Pancreas (tissue), 10 donors: Measurements from ENCODE around the gene ZBED4. TPM values are rescaled to one million over a fixed set of nuclear protein-coding genes. Genes with fewer than 3 reads are reported as not detected.

Experiments
- ATAC-seq, 4 donors: fragments of 200-7000 bp; cut with Tn5 transposase; one replicate each; pipeline versions ENCODE4 v1.8.0 to v1.9.1; 2020; ENCODE audit warnings: mild to moderate bottlenecking in 4 of 4, moderate library complexity in 4 of 4
- DNase-seq, 6 donors: peaks; one replicate each; pipeline ENCODE4 v3.0.0-alpha.2; 2020
- FAIRE-seq: peaks from 2 replicates; lab custom pipeline; 2012; peaks lifted over from hg19 to GRCh38; lab: Jason Lieb, UNC
- H3K27ac ChIP-seq, 4 donors: fragments of 200-600 bp; sonication (generic); 1 replicate in 3 of 4; 2 replicates in 1 of 4; pipeline versions ENCODE4 v1.5.0 to v1.8.0; 2020
- H3K27me3 ChIP-seq, 4 donors: fragments of 200-600 bp; one replicate each; pipeline ENCODE4 v1.8.0; 2021
- H3K36me3 ChIP-seq, 3 donors: fragments of 200-600 bp; sonication (generic) in 1 of 3; one replicate each; pipeline versions ENCODE4 v1.5.0 to v1.8.0; 2020 to 2021
- H3K4me1 ChIP-seq, 3 donors: fragments of 200-600 bp; one replicate each; pipeline ENCODE4 v1.8.0; 2021
- H3K4me3 ChIP-seq, 4 donors: fragments of 200-600 bp; sonication (generic) in 2 of 4; one replicate each; pipeline versions ENCODE4 v1.5.0 to v1.8.0; 2020 to 2021
- H3K9me3 ChIP-seq, 4 donors: fragments of 200-600 bp; one replicate each; pipeline ENCODE4 v1.8.0; 2021
- CTCF ChIP-seq, 4 donors: fragments of 200-600 bp; sonication (generic) in 3 of 4; IDR thresholded peaks; one replicate each; pipeline versions ENCODE4 v1.5.0 to v1.8.0; 2021; ENCODE audit warnings: antibody characterized with exemption in 4 of 4
- WGBS, 2 donors: extraction: QIAGEN DNeasy Blood & Tissue Kit; methylation state at CpG; one replicate each; pipeline ENCODE4 v1.1.7; 2013; 5-methylcytosine and 5-hydroxymethylcytosine counted together
- intact Hi-C, 3 donors: fragments of 100-400 bp; cut with DNase I; formaldehyde crosslinking; loops; one replicate each; pipeline versions ENCODE4 v1.11.1 to v1.14.2; 2022
- polyA plus RNA-seq, 2 donors: library from polyadenylated mRNA; stranded (reverse); fragments of 200-250 nt; gene quantifications; one replicate each; pipeline ENCODE4 v1.2.3, GENCODE V29; 2013
- total RNA-seq, 6 donors: library from RNA; stranded (reverse); fragmentation: NEBNext Ultra II Directional in 4 of 6; extraction: Animal tissue kit (Norgen Biotek cat#: 25700) in 4 of 6; gene quantifications; one replicate each; pipeline versions ENCODE4 v1.2.1 to v1.2.4, GENCODE V29; 2021 to 2023
- donor health status: healthy with polysubstance abuse.
- donor health status: DM: no; HTN: no; CAD: no; lungs with moderate emphysema.
- donor health status: DM: no; HTN: no; CAD: no.
- donor health status: control.
- donor health status: control.
- donor health status: Bipolar disorder and iron deficiency.
- donor health status: DM: yes; HTN: yes; CAD: no.
- donor health status: DM: no; HTN: no; CAD: no.
- donor health status: DM: no; HTN: no; CAD: no.
- donor health status: DM: yes; HTN: yes; CAD: no.

ZBED4 gene
- total and polyA plus RNA-seq, 8 donors, result 2.4 to 7.2 (median 4.5) TPM

- Histone ChIP-seq H3K4me3 (no peak overlapping the region), H3K4me1 (no peaks in the 10 kb centered on the region), H3K36me3 (peaks cover 0 to 7% (median 0%) of the 10 kb centered on the region in 3 donors), H3K27ac (no peak overlapping the region), H3K9me3 (no peaks in the 10 kb centered on the region), H3K27me3 (no peaks in the 10 kb centered on the region)
- FAIRE-seq, result no peak
- no peak for TF ChIP-seq CTCF (IDR thresholded peaks at IDR 0.05)
- no peak for DNase-seq
- intact Hi-C loops, result no loop called here
- WGBS, 2 donors, result 96 to 98% methylated on average over 8 of the region's 8 CpGs
- ATAC-seq, result no peak
Observed at GRCh38 chr22:49897015-49897684, 43.5 kb downstream of the ZBED4 start.

DNA sequence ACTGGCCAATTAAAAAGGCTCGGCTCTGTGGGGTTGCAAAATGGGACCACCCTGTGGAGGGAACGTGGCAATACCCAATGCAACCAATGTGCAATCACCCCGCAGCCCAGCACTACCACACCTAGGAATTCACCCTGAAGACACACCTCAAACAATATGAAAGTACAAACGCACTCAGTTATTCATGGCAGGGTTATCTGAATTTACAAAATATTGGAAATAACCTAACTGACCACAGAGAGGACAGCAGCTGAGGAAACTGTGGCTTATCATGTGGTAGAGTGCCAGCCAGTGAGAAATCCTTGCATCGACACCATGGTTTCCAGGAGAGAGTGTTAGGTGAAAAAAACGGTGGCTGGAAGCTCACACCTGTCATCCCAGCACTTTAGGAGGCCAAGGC, 45.9 kb downstream of the ZBED4 start:
- WGBS, 2 donors, result 89 to 93% methylated on average over 6 of the region's 6 CpGs
- no peak overlapping the region for H3K27ac ChIP-seq
- no peak for DNase-seq
- H3K9me3 ChIP-seq, result no peaks in the 10 kb centered on the region
- no peak for TF ChIP-seq CTCF (IDR thresholded peaks at IDR 0.05)
- no peak for FAIRE-seq
- intact Hi-C loops, result no loop called here
- H3K4me1 ChIP-seq, result no peaks in the 10 kb centered on the region
- no peak overlapping the region for H3K4me3 ChIP-seq
- H3K27me3 ChIP-seq, result no peaks in the 10 kb centered on the region
- no peak for ATAC-seq
- peaks cover 0 to 27% (median 10%) of the 10 kb centered on the region in 3 donors for H3K36me3 ChIP-seq

DNA sequence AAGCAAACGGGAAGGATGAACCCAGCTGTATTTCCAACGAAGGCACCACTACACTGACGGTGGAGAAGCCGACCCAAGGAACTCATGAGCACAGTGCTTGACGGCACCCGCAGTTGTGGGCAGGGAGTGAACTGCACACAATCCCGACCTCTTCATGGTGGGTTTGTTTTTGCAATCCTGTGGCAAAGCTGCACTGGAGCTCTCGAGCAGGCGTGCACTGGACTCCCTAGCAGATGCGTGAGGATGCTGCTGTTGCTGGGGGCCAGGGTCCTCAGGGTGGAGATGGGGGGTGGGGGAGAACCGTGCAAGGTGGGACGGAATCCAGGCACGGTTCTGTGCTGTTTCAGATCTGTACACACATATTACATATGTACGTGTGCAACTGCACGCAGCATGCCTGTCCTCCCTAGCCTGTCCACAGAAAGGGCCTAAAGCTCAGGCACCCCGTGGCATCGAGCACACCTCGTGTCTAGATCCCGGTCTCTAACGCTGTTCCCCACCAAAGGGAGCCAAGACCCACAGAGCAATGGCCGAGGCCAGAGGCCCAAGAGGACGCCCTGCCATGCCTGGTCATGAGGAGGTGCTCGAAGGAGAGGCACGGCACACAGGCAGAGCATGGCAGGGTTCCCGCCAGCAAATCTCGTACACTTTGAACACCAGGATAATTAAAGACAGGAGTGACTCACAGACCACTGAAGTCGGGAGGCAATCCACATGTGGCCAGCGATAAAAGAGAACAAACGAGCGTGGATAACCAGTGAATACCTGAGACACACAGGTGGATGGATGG, 47.0 kb downstream of the ZBED4 start:
- no peak overlapping the region for H3K4me3 ChIP-seq
- ATAC-seq (peak in 1 of 4 donors; percentile 6), DNase-seq (peak in 1 of 6 donors; percentile 51), FAIRE-seq (no peak)
- TF ChIP-seq CTCF (IDR thresholded peaks at IDR 0.05), result no peak
- peaks cover 0 to 27% (median 10%) of the 10 kb centered on the region in 3 donors for H3K36me3 ChIP-seq
- no peaks in the 10 kb centered on the region for H3K9me3 ChIP-seq
- no peaks in the 10 kb centered on the region for H3K4me1 ChIP-seq
- no peak overlapping the region for H3K27ac ChIP-seq
- 90 to 94% methylated on average over 30 of the region's 30 CpGs for WGBS, 2 donors
- intact Hi-C loops, result no loop called here
- no peaks in the 10 kb centered on the region for H3K27me3 ChIP-seq

DNA sequence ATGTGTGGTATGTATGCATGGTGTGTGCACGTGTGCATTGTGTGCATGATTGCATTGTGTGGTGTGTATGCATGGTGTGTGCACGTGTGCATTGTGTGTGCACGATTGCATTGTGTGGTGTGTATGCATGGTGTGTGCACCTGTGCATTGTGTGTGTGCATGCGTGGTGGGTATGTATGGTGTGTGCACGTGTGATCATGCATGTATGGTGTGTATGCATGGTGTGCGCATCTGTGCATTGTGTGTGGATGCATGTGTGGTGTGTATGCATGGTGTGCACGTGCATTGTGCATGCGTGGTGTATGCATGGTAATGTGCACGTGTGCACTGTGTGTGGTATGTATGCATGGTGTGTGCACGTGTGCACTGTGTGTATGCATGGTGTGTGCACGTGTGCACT, 47.8 kb downstream of the ZBED4 start:
- Histone ChIP-seq H3K9me3 (no peaks in the 10 kb centered on the region), H3K4me3 (no peak overlapping the region), H3K27ac (no peak overlapping the region), H3K27me3 (no peaks in the 10 kb centered on the region), H3K4me1 (no peaks in the 10 kb centered on the region), H3K36me3 (peaks cover 0 to 27% (median 10%) of the 10 kb centered on the region in 3 donors)
- no peak for DNase-seq
- TF ChIP-seq CTCF (IDR thresholded peaks at IDR 0.05), result no peak
- intact Hi-C loops, result no loop called here
- no peak for ATAC-seq
- no peak for FAIRE-seq
- WGBS, 2 donors, result 94 to 95% methylated on average over 11 of the region's 11 CpGs
